AG10803 (cell line): ENCODE measurements around the gene NUTM2B.
"Not testable (repeated sequence)": the region's sequence is repeated elsewhere in the genome, so short reads cannot be mapped to it uniquely, and the experiment has no call there.

Experiments used
- DNase-seq: peaks from one replicate; pipeline ENCODE4 v3.0.0; 2010; ENCODE audit warnings: low read depth
- H3K4me3 ChIP-seq: 2 replicates; pipeline ENCODE4 v1.5.1; 2011; ENCODE audit warnings: mild to moderate bottlenecking, low read length, control low read depth

Gene NUTM2B

GRCh38 chr10:79716917-79717579 lies 14.0 kb downstream of the NUTM2B start:
- not testable (repeated sequence) for DNase-seq, H3K4me3 ChIP-seq

- not testable (repeated sequence) for H3K4me3 ChIP-seq, DNase-seq
Measured at GRCh38 chr10:79720000-79720399, 17.0 kb downstream of the NUTM2B start.

GRCh38 chr10:79726620-79727019 lies 23.6 kb downstream of the NUTM2B start:
- DNase-seq = not testable (repeated sequence)

GRCh38 chr10:79744844-79745243 lies 41.8 kb downstream of the NUTM2B start:
- H3K4me3 ChIP-seq = not testable (repeated sequence)

More at GRCh38 chr10:79726620-79727019, 23.6 kb downstream of the NUTM2B start:
- not testable (repeated sequence) for H3K4me3 ChIP-seq

GRCh38 chr10:79748510-79748909 lies 45.5 kb downstream of the NUTM2B start:
- not testable (repeated sequence) for DNase-seq, H3K4me3 ChIP-seq

More at GRCh38 chr10:79744844-79745243, 41.8 kb downstream of the NUTM2B start:
- not testable (repeated sequence) for DNase-seq

- not testable (repeated sequence) for H3K4me3 ChIP-seq, DNase-seq
Measured at GRCh38 chr10:79753601-79754000, 50.6 kb downstream of the NUTM2B start.

- peak; percentile 1 for DNase-seq
Measured at GRCh38 chr10:79758297-79758993, 55.4 kb downstream of the NUTM2B start.

More at GRCh38 chr10:79758297-79758993, 55.4 kb downstream of the NUTM2B start:
- H3K4me3 ChIP-seq = not testable (repeated sequence)
